Head of caudate nucleus (tissue), 42 donors: ENCODE measurements around the gene COG3.
"Not testable (repeated sequence)": the region's sequence is repeated elsewhere in the genome, so short reads cannot be mapped to it uniquely, and the experiment has no call there.

Source experiments
- DNase-seq, 42 donors: peaks; one replicate each; pipeline versions ENCODE4 v3.0.0 to v3.0.0-alpha.2; 2020 to 2021; ENCODE audit warnings: mixed read lengths in 7 of 42
- intact Hi-C: fragments of 100-400 bp; cut with DNase I; formaldehyde crosslinking; loops from one replicate; pipeline ENCODE4 v1.15.0; 2022

Gene COG3

GRCh38 chr13:45464687-45465453, at the start of gene COG3:
Gene COG3, plus strand, starts transcription at chr13:45464939. Its CDS starts 98 bp downstream, at chr13:45465037.
- peak; percentile 91 to 98 (median 96) for DNase-seq
- intact Hi-C loops: no loop called here

- peak in 1 of 42 donors; percentile 7 for DNase-seq
- intact Hi-C loops: no loop called here
Measured at GRCh38 chr13:45415112-45415511, 49.6 kb upstream of the COG3 start.

- DNase-seq: peak in 1 of 42 donors; percentile 13
- intact Hi-C loops: no loop called here
Measured at GRCh38 chr13:45416516-45417128, 48.1 kb upstream of the COG3 start.

GRCh38 chr13:45417790-45418534, 46.8 kb upstream of the COG3 start, which contains the start of gene SLC25A30:
Gene SLC25A30, minus strand, starts transcription at chr13:45418373. Its CDS starts 6,948 bp downstream, at chr13:45411425.
- DNase-seq: peak; percentile 82 to 98 (median 94)
- intact Hi-C loops: no loop called here

- intact Hi-C loops, DNase-seq: not testable (repeated sequence)
Measured at GRCh38 chr13:45419389-45419788, 45.4 kb upstream of the COG3 start.

- no peak for DNase-seq
- intact Hi-C loops: no loop called here
Measured at GRCh38 chr13:45419945-45420344, 44.8 kb upstream of the COG3 start.

- intact Hi-C loops: no loop called here
- no peak for DNase-seq
Measured at GRCh38 chr13:45422731-45423292, 41.9 kb upstream of the COG3 start.

- DNase-seq, intact Hi-C loops: not testable (repeated sequence)
Measured at GRCh38 chr13:45426056-45426841, 38.5 kb upstream of the COG3 start.

GRCh38 chr13:45432737-45433380, 31.9 kb upstream of the COG3 start:
- intact Hi-C loops: no loop called here
- no peak for DNase-seq

- intact Hi-C loops: no loop called here
- DNase-seq: no peak
Measured at GRCh38 chr13:45433381-45433790, 31.4 kb upstream of the COG3 start.

- intact Hi-C loops: no loop called here
- no peak for DNase-seq
Measured at GRCh38 chr13:45434556-45435371, 30.0 kb upstream of the COG3 start.

- intact Hi-C loops: no loop called here
- DNase-seq: no peak
Measured at GRCh38 chr13:45436332-45436731, 28.4 kb upstream of the COG3 start.

GRCh38 chr13:45436953-45437352, 27.8 kb upstream of the COG3 start:
- DNase-seq: no peak
- intact Hi-C loops: no loop called here

GRCh38 chr13:45437947-45438346, 26.8 kb upstream of the COG3 start:
- intact Hi-C loops: no loop called here
- DNase-seq: no peak

- intact Hi-C loops: no loop called here
- no peak for DNase-seq
Measured at GRCh38 chr13:45439008-45439407, 25.7 kb upstream of the COG3 start.

- intact Hi-C loops: no loop called here
- no peak for DNase-seq
Measured at GRCh38 chr13:45439781-45440462, 24.8 kb upstream of the COG3 start.

GRCh38 chr13:45441633-45442032, 23.1 kb upstream of the COG3 start:
- intact Hi-C loops: no loop called here
- no peak for DNase-seq
